ENCODE data around the gene DGKI. TPM values are rescaled to one million over a fixed set of nuclear protein-coding genes. Genes with fewer than 3 reads are reported as not detected.

Gene DGKI
- total and polyA plus RNA-seq, 3 donors from 2014 or later = 3.2 to 6.6 (median 4.3) TPM

- no peak for DNase-seq
- intact Hi-C loops (cut with DNase I; ENCODE audit: low total_unique reads) = no loop called here
- Histone ChIP-seq H3K4me1 (no peaks in the 10 kb centered on the region), H3K9me3 (no peaks in the 10 kb centered on the region), H3K27ac (no peak overlapping the region), H3K4me3 (no peak overlapping the region), H3K36me3 (ENCODE audit: low read depth, missing control alignments) (no peaks in the 10 kb centered on the region), H3K27me3 (no peaks in the 10 kb centered on the region)
- WGBS, 2 donors = 81 to 85% methylated on average over 1 of the region's 1 CpG
- TF ChIP-seq CTCF (IDR thresholded peaks at IDR 0.05) (no peak), POLR2A (IDR thresholded peaks at IDR 0.05) (no peak)
Measured at GRCh38 chr7:137583172-137583571, 263.6 kb downstream of the DGKI start.

GRCh38 chr7:137579913-137580640 is 266.7 kb downstream of the DGKI start:
- no peaks in the 10 kb centered on the region for H3K9me3 ChIP-seq
- no peak for DNase-seq
- intact Hi-C loops (cut with DNase I; ENCODE audit: low total_unique reads) = no loop called here
- no peaks in the 10 kb centered on the region for H3K27me3 ChIP-seq
- H3K27ac ChIP-seq = no peak overlapping the region
- no peak overlapping the region for H3K4me3 ChIP-seq
- H3K36me3 ChIP-seq (ENCODE audit: low read depth, missing control alignments) = no peaks in the 10 kb centered on the region
- no peak for TF ChIP-seq CTCF (IDR thresholded peaks at IDR 0.05)
- no peak for TF ChIP-seq POLR2A (IDR thresholded peaks at IDR 0.05)
- WGBS, 2 donors = 76% methylated on average over 2 of the region's 2 CpGs
- H3K4me1 ChIP-seq = no peaks in the 10 kb centered on the region

- 90 to 97% methylated on average over 4 of the region's 4 CpGs for WGBS, 2 donors
- Histone ChIP-seq H3K4me3 (no peak overlapping the region), H3K4me1 (no peaks in the 10 kb centered on the region), H3K36me3 (ENCODE audit: low read depth, missing control alignments) (no peaks in the 10 kb centered on the region), H3K27ac (no peak overlapping the region), H3K9me3 (no peaks in the 10 kb centered on the region), H3K27me3 (no peaks in the 10 kb centered on the region)
- no peak for DNase-seq
- TF ChIP-seq POLR2A (IDR thresholded peaks at IDR 0.05) (no peak), CTCF (IDR thresholded peaks at IDR 0.05) (no peak)
- intact Hi-C loops (cut with DNase I; ENCODE audit: low total_unique reads) = no loop called here
Measured at GRCh38 chr7:137578541-137578940, 268.2 kb downstream of the DGKI start.

- H3K4me3 ChIP-seq = no peak overlapping the region
- H3K27ac ChIP-seq = no peak overlapping the region
- WGBS, 2 donors = 61 to 76% methylated on average over 1 of the region's 1 CpG
- intact Hi-C loops (cut with DNase I; ENCODE audit: low total_unique reads) = no loop called here
- no peak for DNase-seq
- H3K9me3 ChIP-seq = no peaks in the 10 kb centered on the region
- H3K36me3 ChIP-seq (ENCODE audit: low read depth, missing control alignments) = no peaks in the 10 kb centered on the region
- H3K4me1 ChIP-seq = no peaks in the 10 kb centered on the region
- H3K27me3 ChIP-seq = no peaks in the 10 kb centered on the region
- no peak for TF ChIP-seq POLR2A (IDR thresholded peaks at IDR 0.05)
- TF ChIP-seq CTCF (IDR thresholded peaks at IDR 0.05) = no peak
Measured at GRCh38 chr7:137577184-137577583, 269.6 kb downstream of the DGKI start.

GRCh38 chr7:137576481-137576880 is 270.3 kb downstream of the DGKI start:
- H3K9me3 ChIP-seq = no peaks in the 10 kb centered on the region
- DNase-seq = no peak
- no peaks in the 10 kb centered on the region for H3K4me1 ChIP-seq
- H3K4me3 ChIP-seq = no peak overlapping the region
- WGBS, 2 donors = 90 to 95% methylated on average over 3 of the region's 3 CpGs
- TF ChIP-seq POLR2A (IDR thresholded peaks at IDR 0.05) (no peak), CTCF (IDR thresholded peaks at IDR 0.05) (no peak)
- no peak overlapping the region for H3K27ac ChIP-seq
- H3K27me3 ChIP-seq = no peaks in the 10 kb centered on the region
- H3K36me3 ChIP-seq (ENCODE audit: low read depth, missing control alignments) = no peaks in the 10 kb centered on the region
- intact Hi-C loops (cut with DNase I; ENCODE audit: low total_unique reads) = no loop called here
